ENCODE results near the gene KRTAP1-4. TPM values are rescaled to one million over a fixed set of nuclear protein-coding genes. Genes with fewer than 3 reads are reported as not detected.
"Not testable (repeated sequence)": the region's sequence is repeated elsewhere in the genome, so short reads cannot be mapped to it uniquely, and the experiment has no call there.

KRTAP1-4 gene
- polyA plus RNA-seq, 3 donors: not detected

DNA sequence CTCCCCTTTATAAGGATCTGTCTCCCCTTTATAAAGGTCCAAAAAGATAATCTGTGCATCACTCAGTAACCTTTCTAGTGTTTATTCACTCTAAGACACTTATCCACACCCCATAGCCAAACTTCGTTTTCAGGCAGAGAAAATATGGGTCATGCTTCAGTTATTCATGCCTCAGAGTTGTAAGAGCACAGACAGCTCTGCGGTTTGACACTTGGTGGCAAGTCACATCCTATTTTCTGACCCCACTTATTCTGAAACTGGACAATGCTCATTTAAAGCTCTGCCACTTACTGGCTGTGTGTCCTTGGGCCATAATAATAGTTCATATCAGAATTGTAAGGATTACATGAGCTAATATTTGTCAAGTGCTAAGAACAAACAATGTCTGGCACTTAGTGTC, 19.1 kb upstream of the KRTAP1-4 start:
- DNase-seq (ENCODE audit: low read depth in 3 of 3, low spot score in 2 of 3): no peak

DNA sequence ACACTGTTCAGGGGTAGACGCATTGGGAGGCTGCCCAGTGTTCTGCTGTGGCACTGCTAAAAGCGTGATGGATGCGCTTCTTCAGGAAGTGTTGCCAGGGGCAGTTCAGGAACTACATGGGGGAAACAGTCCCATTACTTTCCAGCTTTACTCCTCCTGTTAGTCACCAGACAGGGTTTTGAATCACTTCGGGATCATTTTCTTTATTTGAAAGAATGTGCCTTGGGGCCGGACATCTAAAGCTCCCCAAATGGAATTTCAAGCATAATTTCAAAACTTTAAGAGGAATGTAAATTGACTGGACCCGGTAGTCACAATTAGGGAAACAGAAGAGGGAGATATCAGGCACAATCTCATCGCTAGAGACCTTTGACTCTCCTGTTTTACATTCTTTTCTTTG, 18.4 kb upstream of the KRTAP1-4 start:
- no peak for DNase-seq (ENCODE audit: low read depth in 3 of 3, low spot score in 2 of 3)

DNA sequence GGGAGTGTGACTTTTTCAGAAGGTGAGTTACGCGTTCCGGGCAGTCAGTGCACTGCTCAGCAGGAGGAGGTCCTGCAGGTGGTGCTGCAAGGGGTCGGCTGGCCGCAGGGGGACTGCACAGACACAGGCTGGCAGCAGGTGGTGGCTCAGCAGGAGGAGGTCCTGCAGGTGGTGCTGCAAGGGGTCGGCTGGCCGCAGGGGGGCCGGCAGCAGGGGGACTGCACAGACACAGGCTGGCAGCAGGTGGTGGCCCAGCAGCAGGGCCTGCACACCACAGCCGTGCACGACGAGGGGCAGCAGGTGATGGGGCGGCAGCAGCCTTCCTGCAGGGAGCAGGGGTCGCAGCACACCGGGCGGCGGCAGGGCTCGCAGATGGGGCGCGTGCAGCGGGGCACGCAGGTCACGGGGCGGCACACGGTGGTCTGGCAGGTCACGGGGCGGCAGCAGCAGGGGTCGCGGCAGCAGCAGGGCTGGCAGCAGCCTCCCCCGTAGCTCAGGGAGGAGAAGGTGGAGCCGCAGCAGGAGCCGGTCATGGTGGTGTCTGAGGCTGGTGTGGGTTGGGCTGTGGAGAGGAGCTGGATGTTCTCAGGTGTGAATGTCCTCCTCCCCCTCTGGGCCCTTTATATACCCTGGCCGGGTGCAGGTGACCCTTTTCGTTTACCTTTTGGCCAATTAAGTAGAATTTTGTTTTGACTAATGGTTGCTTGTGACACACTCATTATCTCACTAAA, 16.9 kb upstream of the KRTAP1-4 start, which contains the start of gene KRTAP2-1:
Gene KRTAP2-1, minus strand, starts transcription at position 582 of the 731 bp plus-strand sequence. Its CDS starts 49 bp downstream, at position 533.
- not testable (repeated sequence) for DNase-seq (ENCODE audit: low read depth in 3 of 3, low spot score in 2 of 3)

DNA sequence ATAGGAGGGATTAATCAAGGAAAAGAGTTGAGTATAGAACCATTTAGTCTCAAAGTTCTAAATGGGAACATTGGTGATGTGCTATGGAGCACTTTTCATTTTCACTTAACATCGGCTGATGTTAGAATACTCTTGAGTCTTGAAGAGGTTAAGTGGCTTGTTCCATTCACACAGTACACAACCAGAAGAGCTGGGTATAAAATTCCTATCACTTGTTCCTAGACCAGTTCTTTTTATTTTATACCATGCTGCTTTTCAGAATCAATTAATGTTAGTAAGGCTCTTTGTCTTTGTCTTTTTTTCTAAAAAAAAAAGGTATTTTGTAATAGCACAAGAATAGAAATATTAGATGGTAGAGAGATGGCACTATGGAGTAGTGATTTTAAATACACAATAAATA, 13.0 kb upstream of the KRTAP1-4 start:
- no peak for DNase-seq (ENCODE audit: low read depth in 3 of 3, low spot score in 2 of 3)

DNA sequence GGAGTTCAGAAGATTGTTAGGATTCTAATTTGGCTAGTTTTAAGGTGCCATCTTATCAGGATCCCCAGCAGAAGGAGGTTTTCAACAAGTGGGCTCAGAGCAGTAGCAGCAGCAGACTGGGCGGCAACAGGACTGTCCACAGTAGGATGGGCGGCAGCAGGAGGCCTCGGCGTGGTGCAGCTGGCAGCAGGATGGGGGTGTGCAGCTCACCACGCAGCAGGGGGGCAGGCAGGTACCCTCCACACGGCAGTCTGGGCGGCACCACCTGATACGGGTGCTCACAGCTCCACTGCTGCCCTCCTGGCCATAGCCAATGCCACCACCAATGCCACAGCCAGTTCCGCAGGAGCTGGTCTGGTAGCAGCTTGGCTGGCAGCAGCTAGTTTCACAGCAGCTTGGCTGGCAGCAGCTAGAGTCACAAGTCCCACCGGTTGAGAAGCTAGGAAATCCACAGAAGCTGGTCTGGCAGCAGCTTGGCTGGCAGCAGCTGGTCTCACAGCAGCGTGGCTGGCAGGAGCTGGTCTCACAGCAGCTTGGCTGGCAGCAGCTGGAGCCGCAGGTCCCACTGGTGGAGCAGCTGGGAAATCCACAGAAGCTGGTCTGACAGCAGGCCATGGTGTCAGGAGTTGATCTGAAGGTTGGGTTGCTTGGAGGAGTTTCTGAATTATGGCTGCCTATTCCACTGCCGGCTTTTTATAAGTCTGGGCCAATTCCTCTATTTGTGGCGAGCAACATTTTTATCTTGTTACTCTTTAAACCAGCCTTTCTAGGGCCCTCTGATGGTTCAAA, 11.0 kb upstream of the KRTAP1-4 start, which contains the start of gene KRTAP1-1:
Gene KRTAP1-1, minus strand, starts transcription at position 668 of the 789 bp plus-strand sequence. Its CDS starts 53 bp downstream, at position 615.
- DNase-seq (ENCODE audit: low read depth in 3 of 3, low spot score in 2 of 3): not testable (repeated sequence)

DNA sequence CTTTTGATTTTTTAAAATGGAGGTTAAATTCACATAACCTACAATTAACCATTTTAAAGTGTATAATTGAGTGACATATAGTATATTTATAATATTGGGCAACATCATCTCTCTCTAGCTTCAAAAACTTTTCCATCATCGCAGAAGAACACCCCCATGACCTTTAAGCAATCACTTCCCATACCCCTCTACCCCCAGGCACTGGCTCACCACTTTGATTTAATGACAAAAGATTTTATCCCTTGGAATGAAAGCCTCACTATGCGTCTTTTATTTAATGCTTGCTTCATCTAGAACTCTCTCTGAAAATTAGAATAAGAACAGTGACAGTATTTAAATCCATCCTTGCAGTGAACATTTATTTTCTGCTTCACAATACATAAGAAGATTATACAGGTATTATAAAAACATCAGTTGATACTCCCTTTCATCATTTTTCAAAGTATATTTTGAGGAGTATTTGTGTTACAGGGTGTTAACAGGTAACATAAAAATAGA, 7.9 kb upstream of the KRTAP1-4 start:
- DNase-seq (ENCODE audit: low read depth in 3 of 3, low spot score in 2 of 3): no peak

DNA sequence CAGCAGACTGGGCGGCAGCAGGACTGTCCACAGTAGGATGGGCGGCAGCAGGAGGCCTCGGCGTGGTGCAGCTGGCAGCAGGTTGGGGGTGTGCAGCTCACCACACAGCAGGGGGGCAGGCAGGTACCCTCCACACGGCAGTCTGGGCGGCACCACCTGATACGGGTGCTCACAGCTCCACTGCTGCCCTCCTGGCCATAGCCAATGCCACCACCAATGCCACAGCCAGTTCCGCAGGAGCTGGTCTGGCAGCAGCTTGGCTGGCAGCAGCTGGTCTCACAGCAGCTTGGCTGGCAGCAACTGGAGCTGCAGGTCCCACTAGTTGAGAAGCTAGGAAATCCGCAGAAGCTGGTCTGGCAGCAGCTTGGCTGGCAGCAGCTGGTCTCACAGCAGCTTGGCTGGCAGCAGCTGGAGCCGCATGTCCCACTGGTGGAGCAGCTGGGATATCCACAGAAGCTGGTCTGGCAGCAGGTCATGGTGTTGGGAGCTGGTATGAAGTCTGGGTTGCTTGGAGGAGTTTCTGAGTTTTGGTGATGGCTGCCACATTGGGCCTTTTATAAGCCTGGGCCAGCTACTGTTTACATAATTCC, 4.4 kb upstream of the KRTAP1-4 start, which contains the start of gene KRTAP1-3:
Gene KRTAP1-3, minus strand, starts transcription at position 529 of the 590 bp plus-strand sequence. Its CDS starts 53 bp downstream, at position 476.
- not testable (repeated sequence) for DNase-seq (ENCODE audit: low read depth in 3 of 3, low spot score in 2 of 3)

DNA sequence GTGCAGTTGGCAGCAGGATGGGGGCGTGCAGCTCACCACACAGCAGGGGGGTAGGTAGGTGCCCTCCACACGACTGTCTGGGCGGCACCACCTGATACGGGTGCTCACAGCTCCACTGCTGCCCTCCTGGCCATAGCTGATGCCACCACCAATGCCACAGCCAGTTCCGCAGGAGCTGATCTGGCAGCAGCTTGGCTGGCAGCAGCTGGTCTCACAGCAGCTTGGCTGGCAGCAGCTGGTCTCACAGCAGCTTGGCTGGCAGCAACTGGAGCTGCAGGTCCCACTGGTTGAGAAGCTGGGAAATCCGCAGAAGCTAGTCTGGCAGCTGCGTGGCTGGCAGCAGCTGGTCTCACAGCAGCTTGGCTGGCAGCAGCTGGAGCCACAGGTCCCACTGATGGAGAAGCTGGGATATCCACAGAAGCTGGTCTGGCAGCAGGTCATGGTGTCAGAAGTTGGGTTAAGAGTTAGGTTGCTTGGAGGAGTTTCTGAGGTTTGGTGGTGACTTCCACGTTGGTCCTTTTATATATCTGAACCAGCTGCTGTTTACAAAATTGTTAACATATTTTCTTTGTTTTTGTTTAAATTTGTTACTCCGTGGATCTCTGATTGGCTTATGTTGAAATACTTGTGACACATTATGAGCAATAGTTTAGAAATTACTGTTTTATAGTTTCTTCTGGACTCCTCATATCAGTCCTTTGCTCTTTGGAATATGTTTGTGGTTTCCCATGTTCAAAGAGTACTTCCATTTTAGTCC, 3.1 kb downstream of the KRTAP1-4 start, which contains the start of gene KRTAP1-5:
Gene KRTAP1-5, minus strand, starts transcription at position 494 of the 757 bp plus-strand sequence. Its CDS starts 53 bp downstream, at position 441.
- no peak for DNase-seq (ENCODE audit: low read depth in 3 of 3, low spot score in 2 of 3)

DNA sequence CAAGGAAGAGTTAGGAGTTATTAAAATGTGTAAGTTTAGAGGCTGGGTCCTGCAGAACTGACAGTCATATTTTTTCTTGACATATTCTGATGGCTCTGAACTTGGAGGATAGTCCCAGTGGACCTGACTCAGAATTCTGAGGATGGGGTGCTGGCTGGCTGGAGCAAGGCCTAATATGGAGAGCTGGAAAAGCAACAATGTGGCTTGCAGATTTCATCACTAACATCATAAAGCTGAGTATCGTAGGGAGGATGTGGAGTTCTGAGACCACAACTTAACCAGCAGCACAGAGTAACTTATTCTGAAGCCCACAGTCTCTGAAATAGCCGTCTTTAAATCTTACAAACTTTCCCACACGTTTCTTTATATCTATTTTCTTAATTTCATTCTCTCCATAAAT, 5.3 kb downstream of the KRTAP1-4 start:
- no peak for DNase-seq (ENCODE audit: low read depth in 3 of 3, low spot score in 2 of 3)

DNA sequence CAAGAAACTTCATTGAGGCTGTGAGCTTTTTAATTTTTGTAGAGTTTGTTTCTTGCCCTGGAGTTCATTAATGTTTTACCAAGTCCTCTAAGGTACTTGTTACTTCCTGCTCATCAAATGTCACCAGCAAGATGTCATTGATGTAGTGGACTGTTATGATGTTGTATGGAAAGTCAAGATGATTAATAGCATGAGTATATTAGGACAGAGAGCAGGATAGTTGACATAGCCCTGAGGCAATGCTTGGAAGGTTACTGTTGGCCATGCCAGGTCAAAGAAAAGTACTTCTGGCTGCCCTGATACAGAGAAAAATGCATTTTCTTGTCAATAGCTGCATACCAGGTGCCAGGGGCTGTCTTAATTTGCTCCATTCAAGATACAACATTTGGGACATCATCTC, 9.7 kb downstream of the KRTAP1-4 start:
- no peak for DNase-seq (ENCODE audit: low read depth in 3 of 3, low spot score in 2 of 3)

DNA sequence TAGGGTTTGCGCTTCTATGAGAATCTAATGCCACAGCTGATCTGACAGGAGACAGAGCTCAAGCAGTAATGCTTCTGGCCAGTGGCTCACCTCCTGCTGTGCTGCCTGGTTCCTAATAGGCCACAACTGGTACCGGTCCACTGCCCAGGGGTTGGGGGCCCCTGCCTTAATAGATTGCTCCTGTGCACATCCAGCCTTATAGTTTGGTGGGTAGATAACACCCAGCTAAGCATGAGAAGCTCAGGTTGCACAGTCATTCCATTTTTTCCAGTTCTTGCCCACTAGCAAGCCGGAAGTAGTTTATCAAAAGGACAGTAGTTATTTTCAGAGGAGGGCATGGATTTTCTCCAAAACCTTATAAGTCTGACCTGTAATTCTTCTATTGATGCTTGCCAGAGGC, 10.6 kb downstream of the KRTAP1-4 start:
- DNase-seq (ENCODE audit: low read depth in 3 of 3, low spot score in 2 of 3): no peak

DNA sequence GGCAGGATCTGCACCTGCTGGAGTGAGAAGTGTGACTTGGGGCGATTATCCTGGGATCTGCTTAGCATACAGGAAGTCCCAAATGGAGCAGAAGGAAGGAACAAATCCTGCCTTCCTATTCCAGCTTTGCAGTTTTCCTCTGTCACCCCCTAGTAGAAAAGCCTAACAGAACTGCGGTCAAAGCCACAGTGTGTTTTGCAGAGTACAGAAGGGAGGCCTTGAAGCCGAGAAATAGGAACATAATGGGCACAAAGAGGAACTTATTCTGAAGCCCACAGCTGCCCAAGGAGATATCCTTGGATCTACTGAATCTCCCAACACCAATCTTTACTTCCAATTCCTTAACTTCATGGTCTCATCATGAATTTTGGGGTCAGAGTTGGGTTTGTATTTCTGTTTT, 11.5 kb downstream of the KRTAP1-4 start:
- DNase-seq (ENCODE audit: low read depth in 3 of 3, low spot score in 2 of 3): no peak

DNA sequence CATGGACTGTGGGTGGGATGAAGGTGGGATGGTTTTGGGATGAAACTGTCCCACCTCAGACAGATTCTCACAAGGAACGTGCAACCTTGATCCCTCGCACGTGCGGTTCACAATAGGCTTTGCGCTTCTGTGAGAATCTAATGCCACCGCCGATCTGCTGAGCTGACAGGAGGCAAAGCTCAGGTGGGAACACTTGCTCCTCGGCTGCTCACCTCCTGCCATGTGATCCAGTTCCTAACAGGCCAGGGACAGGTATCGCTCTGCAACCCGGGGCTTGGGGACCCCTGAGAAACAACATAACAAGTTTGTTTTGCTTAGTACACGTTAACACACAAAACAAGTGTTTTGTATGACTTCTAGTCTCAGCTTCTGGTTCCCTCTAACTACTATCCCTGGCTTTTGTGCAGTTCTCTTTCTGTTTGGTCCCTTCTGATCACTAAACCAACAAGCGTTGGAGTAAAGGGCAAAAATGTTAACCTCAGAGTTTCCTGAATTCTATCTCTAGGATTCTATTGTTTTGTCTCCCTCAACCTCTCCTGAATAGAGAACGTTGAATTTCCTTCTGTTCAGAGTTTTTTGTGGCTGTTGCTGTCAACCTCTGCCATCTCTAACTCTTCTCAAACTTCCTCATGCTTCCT, 13.3 kb downstream of the KRTAP1-4 start:
- no peak for DNase-seq (ENCODE audit: low read depth in 3 of 3, low spot score in 2 of 3)

DNA sequence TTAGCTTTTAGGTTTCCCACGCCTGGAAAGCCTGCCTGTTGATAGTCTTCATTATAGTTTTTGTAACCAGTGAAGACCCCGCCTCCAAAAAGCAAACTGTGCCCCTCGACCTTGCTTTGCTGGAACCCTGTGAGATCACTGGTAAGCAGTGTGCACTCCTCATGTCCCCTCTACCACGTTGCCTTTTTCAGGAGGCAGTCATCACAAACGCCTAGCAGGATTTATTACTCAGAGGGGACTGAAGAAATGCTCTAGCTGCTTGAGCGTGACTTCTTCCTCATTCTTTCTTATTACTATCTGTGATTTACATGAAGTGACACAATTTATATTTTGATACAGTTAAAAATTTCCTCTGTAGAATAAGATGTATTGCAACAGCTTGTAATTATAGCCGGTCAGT, 14.5 kb downstream of the KRTAP1-4 start:
- DNase-seq (ENCODE audit: low read depth in 3 of 3, low spot score in 2 of 3): no peak

DNA sequence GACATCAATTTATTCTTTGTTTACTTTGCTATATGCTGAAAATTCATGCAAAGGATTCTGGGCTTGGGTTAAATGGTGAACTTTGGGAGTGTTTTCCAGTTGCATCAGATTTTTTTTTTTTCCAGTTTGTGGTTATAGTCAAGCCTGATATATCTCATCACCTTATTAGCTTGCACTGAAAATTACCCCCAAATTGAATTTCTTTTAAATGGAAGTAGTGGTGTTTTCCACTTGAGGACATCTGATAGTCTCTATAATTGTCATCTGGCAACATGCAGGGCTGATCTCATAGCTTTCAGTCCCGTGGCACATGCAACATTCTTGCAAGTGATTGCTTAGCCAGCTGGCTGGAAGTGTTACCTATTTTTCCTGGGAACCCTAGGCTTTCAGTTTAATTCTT, 16.4 kb downstream of the KRTAP1-4 start:
- DNase-seq (ENCODE audit: low read depth in 3 of 3, low spot score in 2 of 3): no peak

DNA sequence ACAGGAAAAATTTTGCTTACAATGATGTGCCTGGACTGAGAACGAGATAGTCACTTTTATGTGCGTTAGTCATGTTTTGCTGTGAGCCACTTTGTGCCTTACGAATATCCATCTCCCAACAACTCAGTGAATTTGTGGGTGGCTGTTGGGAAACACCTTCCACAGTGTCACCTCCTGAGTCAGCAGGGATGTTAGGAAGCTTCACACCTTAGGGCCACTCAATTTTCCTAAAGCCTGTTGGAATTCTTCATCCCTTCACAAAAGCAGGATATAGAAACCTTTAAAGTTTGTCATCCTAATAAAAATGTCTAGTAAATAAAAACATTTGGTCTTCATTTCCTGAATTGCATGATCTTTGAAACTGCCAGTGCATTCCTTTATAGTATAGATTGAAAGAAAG, 16.8 kb downstream of the KRTAP1-4 start:
- no peak for DNase-seq (ENCODE audit: low read depth in 3 of 3, low spot score in 2 of 3)

DNA sequence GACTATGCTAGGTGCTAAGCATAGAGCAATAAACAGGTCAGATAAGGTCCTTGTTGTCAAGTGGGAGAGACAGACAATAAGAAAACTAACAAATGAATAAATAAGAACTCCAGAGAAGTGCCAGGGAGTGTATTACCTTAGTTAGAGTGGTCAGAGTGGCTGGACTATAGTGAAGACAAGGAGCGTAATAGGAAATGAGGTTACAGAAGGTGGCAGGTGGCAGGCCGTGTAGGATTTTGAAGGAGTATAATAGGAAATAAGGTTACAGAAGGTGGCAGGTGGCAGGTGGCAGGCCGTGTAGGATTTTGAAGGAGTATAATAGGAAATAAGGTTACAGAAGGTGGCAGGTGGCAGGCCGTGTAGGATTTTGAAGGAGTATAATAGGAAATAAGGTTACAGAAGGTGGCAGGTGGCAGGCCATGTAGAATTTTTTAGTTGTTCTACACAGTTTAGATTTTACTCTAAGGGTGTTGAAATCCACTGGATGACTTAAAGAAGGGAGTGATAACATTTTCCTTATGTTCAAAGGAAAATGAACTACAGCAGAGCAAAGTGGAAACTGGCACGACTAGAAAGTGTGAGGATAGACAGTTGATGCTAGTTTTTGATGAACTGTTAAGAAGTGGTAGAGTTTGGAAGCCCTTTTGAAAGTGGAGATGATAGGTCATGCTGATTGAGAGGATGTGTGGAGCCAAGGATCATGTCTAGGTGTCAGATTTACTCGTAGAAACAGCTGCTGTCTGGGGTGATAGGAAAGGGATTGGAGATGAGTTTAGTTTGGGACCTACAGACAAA, 17.5 kb downstream of the KRTAP1-4 start:
- no peak for DNase-seq (ENCODE audit: low read depth in 3 of 3, low spot score in 2 of 3)

DNA sequence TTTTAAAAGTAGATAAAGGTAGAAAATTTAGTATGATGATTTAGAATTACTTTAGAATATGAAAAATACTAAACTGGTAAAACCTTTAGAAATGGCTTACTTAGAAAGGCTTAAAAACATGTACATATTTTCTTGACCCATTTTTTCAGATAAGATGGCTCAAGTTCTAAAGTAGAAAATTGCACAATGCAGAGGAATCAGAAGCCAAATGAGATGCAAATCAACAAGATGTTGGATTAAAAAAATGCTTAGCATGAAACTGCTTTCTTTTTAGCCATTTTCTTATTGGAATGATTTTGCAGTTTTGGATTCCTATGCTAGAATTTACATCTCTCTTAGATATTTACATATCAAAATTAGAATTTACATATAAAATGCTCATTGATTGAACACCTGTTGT, 19.6 kb downstream of the KRTAP1-4 start:
- no peak for DNase-seq (ENCODE audit: low read depth in 3 of 3, low spot score in 2 of 3)

DNA sequence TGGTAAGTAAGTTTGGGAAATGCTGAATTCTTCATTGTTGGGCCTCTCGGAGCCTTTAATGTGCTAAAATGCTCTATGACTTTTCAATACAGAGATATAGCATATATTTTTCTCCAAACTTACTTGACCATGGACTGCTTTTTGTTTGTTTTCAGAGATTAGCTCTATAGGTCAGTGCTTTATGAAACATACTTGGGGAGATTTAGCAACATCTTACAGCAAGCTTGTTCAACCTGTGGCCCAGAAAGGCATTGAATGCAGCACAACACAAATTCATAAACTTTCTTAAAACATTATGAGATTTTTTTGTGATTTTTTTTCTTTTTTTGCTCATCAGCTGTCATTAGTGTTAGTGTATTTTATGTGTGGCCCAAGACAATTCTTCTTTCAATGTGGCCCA, 20.1 kb downstream of the KRTAP1-4 start:
- no peak for DNase-seq (ENCODE audit: low read depth in 3 of 3, low spot score in 2 of 3)

All from right renal cortex interstitium (tissue), 3 donors.